IPS-NIHi7 (cell line): ENCODE measurements around the gene DMWD.

Source experiments
- DNase-seq: peaks from one replicate; pipeline ENCODE4 v3.0.0; 2012; ENCODE audit warnings: mixed read lengths; ENCODE audit errors: extremely low spot score

DMWD gene

DNA sequence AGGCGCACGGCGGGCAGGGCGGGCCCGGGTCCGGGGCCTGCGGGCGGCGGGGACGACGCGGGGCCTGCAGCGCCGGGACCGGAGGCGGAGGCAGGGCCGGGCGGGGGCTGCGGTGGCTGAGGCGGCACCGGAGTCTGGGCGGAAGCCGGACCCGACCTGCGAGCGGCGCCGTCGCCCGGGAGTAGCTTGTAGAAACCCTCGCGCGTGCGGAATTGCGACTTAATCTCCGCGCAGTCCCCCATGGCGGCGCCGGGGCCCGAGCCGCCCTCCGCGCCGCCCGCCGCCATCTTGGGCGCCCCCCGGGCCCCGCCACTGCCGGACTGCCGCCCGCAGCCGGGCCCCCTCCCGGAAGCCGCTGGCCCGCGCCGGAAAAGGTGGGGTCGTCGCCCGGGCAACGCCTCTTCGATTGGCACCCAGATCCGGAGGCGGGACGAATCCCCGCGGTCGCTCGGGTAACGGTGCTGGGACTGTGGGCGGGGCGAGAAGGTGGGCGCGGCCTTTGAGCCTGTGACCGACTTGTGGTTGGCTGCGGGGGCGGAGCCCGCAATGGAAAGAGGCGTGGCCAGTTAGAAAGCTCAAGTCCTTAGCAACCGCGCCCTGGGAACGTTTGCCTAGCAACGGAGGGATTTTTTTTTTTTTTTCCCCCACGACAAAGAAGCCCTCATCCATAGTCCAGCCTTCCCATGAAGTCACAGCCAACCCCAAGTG, at the start of gene DMWD:
Gene DMWD, minus strand, starts transcription at position 376 of the 708 bp plus-strand sequence. Its CDS starts 89 bp downstream, at position 287.
- DNase-seq, result peak; percentile 99

- no peak for DNase-seq
Observed at GRCh38 chr19:45842198-45842597, 49.6 kb upstream of the DMWD start.

GRCh38 chr19:45834970-45835369, 42.3 kb upstream of the DMWD start:
- no peak for DNase-seq

GRCh38 chr19:45828945-45829344, 36.3 kb upstream of the DMWD start:
- no peak for DNase-seq

DNA sequence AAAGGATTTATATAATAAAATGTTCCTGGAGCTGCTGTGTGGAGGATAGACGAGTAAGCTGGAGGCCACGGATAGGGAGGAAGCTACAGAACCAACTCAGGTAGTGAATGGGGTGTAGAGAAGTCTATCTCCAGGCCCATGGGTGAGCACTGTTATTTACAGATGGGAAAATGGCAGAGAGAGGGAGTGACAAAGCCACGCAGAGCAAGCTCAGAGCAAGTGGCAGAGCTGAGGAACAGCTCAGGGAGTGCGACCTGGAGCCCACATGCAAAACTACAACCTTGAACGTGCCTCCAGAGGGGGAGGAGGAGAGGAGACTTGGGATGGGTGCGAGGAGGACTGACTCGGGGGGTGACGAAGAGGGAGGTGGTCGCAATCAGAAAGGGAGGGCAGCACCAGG, 35.9 kb upstream of the DMWD start:
- DNase-seq, result no peak

DNA sequence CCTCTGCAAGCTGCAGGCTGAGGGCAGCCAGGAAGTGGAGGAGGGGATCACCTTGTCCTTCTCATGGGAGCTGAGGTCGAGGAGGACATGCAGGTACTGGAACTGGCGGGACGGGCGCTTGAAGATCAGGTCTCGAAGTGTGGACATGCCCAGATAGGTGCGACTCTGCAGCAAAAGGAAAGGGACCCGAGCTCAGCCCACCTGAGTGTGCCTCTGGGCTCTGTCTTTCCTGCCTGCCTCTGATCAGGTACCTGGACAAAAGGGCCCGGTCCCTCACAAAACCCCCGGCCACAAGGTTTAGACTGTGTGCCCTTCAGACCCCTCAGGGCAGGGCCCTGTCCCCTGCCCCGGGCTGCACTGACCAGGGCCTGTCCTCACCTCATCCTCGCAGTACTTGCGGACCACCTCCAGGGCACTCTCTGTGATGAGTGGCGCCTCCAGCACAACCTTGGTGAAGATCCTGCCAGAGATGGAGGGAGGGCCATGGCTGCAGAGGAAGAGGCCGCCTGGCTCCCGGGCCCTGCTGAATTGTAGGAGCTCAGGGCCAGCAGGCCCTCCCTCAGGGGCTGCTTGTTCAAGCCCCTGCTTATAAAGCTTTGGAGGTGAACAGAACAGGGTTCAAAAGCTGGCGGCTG, 34.9 kb upstream of the DMWD start:
- no peak for DNase-seq

GRCh38 chr19:45826934-45827333, 34.3 kb upstream of the DMWD start:
- DNase-seq, result no peak

- DNase-seq, result no peak
Observed at GRCh38 chr19:45825917-45826893, 33.6 kb upstream of the DMWD start.

DNA sequence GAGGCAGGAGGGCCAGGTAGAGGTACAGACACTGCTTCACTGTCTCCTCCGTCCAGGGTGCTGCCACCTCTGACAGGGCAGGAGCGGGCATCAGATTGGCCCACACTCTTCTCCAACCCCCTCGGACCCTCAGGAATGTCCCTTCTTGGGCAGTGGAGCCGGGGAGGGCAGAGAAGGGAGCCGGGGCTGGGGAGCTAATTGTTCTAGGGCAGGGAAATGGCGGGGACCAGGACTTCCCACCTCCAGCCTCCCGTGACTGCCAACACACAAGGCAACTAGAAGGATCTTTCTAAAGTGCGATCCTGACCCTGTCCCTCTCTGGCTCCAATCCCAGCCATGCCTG, 32.6 kb upstream of the DMWD start:
- no peak for DNase-seq

DNA sequence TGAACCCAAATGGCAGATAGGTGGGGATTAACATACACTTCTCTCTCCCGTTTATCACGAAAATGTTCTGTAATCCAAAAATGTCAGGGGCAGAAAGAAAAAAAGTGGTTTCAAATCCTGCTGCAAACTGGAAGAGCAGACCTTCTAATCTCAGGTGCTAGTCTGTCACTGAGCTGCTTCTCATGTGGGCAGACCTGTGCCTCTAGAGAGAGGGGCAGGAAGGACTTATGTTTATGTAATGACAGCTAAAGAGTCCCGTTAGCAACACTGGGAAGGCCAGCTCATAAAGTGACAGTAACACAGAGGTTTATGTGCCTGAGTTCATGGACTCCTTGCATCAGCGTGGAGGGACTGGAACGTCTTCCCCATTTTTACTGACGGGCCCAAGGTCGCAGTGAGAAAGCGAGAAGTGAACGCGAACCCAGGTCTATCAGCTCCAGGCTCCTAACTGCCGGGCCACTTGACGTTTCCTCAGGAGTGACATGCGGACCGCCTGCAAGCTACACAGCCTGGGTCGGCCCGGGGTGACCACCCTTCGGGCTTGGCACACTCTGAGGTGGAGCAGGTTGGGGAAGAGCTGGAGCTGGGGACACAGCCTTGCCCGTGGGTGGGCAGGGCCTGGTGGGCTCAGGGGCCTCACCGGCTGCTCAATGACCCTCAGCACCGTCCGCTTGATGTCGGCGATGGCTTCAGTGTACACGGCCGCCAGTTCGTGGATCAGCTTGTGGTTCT, 32.1 kb upstream of the DMWD start:
- no peak for DNase-seq

DNA sequence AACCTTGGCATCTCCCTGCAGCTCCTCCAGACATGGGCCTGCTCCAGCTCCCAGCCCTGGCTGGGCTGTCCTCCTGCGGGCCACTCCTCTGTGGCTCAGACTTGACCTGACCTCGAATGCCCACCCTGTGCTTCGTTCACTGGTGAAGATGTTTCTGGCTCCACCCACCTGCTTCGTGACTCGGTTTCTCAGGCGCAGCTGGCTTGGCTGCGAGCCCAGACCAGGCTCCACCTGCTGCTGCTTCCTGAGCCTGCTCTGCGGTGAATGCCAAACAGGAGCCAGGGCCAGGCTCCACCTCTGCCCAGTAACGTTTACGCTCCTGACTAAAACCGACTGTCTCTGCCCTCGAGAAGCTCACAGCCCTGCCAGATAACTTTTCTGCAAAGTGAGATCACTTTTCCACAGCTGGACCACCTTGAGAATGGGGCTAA, 31.4 kb upstream of the DMWD start:
- DNase-seq, result no peak

DNA sequence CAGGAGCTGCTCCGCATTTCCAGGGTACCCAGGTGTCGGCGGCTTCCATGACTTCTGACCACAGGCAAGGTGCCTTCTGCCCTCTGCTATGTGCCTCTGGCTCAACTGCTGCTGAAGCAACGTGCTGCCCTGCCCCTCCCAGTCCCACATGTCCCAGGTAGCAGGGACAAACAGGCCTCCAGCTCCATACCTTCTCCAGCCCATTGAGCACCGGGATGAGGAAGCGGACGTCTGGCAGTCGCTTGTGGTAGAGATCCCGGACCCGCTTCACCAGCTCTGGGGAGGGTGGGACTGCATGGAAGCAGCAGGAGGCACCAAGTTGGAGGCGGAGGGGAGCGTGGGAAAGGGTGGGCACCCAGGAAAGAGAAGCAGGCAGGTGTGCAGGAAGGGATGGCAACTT, 30.5 kb upstream of the DMWD start:
- no peak for DNase-seq

GRCh38 chr19:45822716-45823115, 30.1 kb upstream of the DMWD start:
- DNase-seq, result no peak

DNA sequence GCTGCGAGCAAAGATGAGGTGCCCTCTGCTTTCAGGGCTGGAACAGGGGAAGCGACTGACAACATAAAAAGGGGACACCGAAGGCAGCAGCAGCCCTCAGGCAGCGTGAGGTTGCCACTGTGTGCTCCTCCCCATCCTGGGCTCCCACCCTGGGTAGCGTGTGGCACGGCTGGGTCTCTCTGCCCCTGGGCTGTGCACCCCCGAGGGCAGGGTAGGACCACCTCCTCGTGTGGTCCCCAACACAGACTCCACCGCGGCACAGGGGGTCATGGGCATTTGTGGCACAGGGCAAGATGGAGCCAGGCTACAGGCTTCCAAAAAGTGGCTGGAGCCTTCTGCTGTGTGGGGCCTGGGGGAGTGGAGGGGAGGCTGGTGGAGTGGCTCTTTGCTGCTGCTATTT, 28.9 kb upstream of the DMWD start:
- no peak for DNase-seq

GRCh38 chr19:45821103-45821521, 28.5 kb upstream of the DMWD start:
- no peak for DNase-seq

- DNase-seq, result no peak
Observed at GRCh38 chr19:45820413-45821102, 27.9 kb upstream of the DMWD start.

DNA sequence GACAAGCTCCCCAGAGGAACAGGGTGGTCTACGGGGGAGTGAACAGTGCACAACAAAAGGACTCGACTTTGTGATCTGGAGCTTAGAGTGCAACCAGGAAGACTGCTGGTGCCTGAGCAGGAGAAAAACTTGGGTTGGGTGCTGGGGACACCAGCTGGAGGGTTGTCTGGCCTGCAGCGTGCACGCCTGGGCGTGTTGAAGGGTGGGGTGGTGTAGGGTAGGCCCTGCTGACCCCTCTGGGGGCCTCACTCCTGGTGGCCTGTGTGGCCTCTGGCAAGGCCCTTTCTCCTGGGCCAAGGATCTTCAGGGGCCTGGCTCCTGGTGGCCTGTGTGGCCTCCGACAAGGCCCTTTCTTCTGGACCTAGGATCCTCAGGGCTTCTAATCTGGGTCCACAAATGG, 27.1 kb upstream of the DMWD start:
- DNase-seq, result no peak

DNA sequence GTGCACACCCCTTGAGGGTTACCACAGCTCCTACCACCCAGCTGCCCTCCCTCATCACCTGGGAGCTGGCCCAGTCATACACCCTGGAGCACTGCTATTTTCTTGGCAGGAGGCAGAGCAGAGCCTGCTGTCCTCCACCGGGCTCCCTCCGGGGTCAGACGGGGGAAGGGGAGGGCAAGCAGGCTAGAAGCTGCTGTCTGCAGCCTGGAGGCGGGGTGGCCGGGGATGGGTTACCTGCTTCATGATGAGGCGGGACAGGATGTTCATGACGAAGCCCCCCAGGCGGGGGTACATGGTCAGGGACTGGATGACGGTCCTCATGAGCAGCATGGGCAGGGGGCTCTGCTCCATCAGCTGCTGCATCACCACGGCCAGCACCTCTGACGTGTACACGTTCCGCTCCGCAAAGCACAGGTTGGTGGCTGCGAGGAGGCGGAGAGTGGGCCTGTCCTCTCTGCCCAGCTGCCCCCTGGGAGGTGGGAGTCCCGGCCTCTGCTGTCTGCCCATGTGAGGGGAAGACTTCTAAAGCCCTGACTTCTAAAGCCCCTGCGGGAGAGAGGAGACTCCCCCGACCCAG, 25.2 kb upstream of the DMWD start:
- DNase-seq, result peak; percentile 53

DNA sequence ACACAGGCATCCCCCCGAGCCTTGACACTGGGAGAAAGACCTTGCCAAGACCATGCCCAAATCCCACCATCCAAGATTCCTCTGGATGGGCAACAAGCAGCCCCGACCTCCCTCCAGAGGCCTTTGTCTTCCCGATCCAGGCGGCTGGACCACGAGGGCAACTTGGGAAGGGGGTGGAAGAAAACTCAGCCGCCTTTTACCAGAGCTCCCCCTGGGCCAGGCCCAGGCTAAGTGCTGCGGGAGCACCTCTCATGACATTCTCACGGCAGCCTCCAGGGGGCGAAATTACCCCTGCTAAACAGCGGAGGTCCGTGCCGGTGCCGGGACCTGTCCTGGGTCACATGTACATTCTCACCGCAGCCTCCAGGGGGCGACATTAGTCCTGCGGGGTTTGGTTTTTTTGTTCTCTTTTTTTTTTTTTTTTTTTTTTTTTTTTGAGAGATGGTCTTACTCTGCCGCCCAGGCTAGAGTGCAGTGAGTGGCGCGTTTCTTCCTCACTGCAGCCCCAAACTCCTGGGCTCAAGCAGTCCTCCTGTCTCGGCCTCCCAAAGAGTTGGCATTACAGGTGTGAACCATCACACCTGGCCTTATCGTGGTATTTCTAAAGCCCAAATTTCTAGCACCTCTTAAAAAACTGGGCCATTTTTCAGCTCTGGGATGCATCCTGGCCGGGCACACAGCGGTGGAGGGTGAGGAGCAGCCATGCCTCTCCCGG, 24.5 kb upstream of the DMWD start:
- peak; percentile 99 for DNase-seq
